Activated CD4-positive, alpha-beta T cell treated with anti-CD3 and anti-CD28 coated beads for 4 hours (primary cell): Measurements from ENCODE around the gene ATP2B2.
"Not testable (repeated sequence)": the region's sequence is repeated elsewhere in the genome, so short reads cannot be mapped to it uniquely, and the experiment has no call there.

Experiments
- DNase-seq, 2 donors: peaks; one replicate each; pipeline ENCODE4 v3.0.0-alpha.2; 2020

Gene ATP2B2

DNA sequence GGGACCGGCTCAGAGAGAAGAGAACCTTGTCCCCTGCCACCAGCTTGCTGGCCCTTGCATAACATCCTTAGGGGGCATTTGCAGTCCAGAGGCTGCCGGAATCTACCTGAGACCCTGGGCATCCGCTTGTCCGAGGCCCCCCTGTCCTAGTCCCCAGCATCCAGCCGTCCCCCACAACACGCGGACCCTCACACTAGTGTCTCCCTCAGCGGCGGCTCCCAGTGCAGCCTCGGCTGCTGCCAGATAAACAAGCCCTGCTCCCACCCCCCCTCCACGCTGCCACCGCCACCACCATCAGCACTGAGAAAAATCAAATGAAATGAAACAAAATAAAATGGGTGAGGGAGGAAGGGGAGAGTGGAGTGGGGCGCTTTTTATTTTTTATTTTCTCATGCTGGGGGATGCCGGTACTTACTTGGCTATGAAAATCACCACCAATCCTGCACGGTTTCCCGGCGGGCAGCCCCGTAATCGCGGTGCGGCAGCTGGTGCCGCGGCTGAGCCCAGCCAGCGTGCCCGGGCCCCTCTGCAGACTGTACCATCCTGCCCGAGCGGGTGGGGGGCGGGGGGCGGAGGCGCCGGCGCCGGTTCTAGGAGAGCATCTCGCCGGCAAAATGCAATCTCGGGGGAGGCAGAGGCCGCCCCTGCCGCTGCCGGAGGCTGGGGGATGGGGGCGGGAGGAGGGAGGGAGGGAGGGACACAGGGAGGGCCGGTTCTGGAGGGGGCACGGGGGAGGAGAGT, at the start of gene ATP2B2:
ATP2B2 (minus strand) TSS at position 537 of the 741 bp plus-strand sequence. CDS start 56,043 bp downstream, outside the sequence.
- DNase-seq, result no peak

DNA sequence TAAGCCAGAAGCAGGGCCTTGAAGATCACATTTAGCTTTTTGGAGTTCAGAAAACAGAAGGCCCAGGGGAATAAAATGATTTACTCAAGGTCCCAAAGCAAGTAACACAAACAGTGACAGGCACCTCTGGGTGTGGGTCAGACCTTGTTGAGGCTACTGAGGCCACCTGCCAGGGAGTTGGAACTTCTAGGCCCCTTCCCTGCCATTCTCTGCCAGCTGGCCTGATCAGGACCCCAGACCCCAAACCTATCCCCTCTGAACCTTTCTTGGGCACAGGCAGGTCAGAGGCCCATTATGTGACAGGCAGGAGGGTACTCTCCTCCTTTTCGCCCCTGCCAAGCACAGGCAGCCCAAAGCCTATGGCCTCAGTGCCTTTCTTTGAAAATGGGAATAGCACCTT, 49.4 kb upstream of the ATP2B2 start:
- no peak for DNase-seq

DNA sequence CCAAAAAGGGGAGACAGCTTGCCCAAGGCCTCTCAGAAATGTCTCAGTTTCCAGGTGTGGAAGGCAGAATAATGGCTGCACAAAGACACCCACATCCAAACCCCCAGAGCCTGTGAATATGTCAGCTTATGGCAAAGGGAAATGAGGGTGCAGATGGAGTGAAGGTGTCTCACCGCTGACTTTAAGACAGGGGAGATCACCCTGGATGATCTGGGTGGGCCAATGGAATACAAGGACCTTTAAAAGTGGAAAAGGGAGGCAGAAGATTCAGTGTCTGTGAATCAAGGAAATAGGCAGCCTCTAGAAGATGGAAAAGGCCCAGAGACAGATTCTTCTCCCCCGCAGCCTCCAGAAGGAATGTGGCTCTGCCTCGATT, 48.8 kb upstream of the ATP2B2 start:
- no peak for DNase-seq

DNA sequence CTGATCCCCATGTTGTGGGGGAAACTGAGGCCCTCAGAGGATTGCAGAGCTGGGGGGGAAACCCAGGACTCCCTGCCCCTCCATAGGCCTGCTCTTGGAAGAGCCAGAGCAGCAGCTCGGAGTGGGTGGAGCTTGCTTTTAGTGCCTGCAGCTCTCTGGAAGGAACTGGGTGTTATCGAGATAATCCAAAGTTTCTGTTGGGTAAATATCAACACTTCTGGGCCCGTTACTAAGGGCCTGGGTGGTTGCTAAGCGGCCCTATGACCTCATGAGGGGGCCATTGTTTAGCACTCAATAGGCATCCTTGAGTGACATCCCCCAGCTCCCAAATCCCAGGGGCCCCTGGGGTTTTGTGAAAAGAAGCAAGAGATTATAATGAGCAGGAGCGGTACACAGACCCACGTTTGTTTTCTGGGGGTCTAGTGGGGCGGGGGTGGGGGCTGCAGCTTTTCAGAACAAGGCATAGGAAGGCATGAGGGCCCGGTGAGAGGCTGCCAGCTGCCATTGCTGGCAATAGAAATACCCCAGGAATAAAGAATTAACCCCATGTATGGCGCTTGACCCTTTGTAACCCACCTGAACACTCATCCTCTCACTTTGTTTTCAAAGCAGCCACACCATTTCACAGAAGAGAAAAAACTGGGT, 48.3 kb upstream of the ATP2B2 start:
- no peak for DNase-seq

DNA sequence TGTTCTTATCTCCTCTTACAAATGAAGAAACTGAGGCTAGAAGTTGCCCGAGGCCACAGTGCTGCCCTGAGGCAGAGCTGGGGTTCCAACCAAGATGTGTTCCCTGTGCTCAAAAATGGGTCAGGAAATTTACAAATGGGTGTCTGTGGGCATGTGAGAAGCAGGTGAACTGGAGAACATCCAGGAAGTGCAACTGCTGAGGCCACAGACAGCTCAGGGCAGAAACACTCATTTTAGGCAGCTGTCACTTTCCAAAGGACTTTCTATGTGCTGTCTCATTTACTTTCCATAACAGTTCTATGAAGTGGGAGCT, 47.2 kb upstream of the ATP2B2 start:
- DNase-seq, result no peak

DNA sequence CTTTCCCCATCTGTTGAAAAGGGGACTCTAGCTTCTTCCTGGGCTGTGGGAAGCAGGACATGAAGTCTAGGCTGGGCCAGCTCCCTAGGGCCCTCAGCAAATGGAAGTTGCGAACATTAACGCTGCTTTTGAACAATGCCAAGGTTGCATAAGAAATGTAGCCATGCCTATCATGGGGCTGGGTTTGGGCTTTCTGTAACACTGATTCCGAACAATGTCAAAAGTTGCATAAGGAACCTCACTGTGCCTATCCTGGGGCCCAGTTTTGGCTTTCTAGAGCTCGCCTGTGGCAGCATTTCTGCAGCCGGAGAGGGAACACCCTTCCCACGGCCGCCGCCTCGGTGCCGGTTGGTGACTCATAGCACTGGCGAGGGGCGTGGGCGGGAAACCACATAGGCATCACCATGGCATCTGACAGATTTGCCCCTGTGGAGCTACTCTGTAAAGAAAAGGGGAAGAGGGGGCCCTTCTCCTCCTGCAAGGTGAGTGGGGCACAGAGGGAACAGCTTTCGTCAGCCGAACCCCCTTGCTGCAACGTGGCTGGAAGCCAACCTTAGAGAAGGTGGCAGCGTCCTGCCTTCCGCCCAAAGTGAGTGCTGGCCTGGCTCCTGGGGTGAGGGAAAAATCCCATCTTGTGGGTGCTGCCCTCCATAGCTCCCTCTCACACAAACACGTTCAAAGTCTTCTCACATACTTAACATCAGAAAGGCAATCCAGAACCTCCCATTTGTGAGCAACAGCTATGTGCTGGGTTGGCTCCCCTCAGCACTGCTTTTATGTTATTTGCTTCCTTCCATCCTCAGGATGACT, 46.6 kb upstream of the ATP2B2 start:
- DNase-seq, result peak; percentile 87 to 89

DNA sequence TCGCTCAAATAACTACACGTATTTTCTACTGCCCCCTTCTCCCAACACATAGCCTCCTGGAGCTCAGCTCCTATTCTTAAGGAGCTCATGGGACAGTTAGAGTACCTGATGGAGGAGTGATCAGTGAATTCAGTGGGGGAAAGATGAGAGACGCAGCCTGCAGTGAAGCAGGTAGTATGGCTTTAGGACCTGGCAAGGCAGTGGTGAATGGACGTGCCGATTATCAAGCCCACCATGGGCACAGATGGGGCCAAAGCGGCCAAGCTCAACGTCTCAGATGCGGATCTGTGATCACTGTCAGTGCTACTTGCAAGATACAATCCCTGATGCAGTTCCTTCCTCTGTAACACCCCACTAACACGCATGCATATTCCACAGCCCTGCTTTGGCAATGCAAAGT, 45.8 kb upstream of the ATP2B2 start:
- no peak for DNase-seq

DNA sequence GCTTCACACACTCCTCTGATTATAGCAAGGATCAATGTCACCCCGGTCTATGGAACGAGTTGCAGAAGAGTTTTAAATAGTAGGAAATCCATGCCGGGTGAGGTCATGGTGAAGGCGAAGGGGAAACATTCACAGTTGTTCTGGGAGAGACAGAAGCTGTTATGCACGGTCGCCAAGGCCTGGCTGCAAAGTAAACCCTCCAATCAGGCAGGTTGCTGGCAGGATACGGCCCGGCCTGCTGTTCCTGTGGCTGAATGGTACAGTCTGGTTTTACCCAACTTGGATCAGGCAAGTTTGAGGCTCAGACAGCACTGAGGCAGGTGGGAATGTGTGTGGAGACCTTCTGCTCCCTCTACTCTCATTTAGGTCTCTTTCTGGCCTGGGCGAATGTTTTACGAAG, 45.3 kb upstream of the ATP2B2 start:
- DNase-seq, result no peak

DNA sequence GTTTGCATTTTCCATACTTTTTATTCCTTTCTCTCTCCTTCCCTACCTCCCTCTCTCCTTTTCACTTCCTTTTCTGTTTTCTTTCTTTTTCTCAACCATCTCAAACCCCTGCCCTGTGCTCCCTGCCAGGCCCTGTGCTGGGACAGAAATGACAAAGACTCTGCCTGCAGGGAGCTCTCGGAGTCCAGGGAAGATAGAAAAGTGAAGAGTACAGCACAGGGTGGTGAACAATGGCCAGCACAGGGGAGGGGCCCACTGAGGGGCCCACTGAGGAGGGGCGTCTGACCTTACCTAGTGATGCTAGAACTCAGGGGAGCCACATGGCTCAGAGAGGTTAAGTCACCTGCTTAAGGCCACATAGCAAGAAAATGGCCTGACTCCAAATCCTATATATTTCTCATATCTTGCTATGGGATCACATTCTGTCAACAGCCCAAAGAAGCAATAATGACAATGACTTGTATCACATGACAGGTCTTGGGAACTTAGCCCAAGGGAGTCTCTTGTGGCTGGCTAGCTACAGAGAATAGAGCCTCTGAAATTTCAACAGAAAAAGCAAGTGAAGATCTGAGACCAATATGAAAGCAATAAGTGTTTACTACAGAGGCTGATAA, 44.3 kb upstream of the ATP2B2 start:
- no peak for DNase-seq

DNA sequence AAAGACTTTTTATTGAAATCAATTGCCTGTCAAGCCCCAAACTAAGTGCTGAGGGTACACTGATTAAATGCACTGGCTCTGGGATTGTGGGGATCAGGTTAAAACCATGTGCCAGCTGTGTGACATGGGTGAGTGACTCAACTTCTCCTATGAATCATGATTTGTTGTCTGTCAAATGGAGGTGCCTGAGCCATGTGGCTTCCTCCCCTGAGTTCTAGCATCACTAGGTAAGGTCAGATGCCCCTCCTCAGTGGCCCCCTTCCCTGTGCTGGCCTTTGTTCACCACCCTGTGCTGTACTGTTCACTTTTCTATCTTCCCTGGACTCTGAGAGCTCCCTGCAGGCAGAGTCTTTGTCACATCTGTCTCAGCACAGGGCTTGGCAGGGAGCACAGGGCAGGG, 43.6 kb upstream of the ATP2B2 start:
- peak; percentile 25 to 43 for DNase-seq

DNA sequence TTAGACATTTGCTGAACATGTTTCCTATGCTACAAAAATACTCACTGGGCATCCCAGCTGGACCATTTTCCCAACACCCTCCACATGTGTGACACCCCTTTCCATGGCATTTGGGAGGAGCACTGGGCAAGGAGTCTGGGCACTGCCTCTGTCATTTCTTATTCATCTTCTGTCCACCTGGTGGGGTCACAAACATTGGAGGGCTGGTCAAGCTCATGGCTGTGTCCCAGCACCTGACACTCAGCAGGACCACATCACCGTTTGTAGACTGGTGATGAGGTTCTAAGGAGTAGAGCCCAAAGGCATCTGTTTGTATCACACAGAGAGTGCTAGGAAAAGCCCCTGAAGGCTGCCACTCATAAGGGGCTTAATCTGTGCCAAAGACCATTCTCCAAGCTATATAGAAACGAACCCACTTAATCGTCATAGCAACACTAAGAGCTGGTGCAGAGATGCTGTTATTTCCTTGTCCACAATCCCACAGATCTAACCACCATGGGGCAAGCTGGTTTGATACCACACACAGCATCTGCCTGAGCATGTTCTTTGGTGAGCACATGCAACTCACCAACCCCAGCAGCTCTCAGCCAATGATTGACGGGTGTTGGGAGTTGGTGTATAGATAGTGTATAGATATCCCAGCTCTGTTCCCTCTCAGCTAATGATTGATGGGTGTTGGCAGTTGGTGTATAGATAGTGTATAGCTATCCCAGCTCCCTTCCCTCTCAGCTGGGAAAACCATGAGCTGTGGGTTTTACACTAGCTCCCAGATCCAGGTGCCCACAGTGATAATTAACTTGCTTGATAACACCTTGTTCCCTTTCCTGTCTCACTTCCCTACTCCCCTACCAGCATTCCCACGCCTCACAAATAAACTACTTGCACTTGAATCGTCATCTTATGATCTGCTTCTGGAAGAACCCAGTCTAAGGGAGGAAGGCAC, 42.7 kb upstream of the ATP2B2 start:
- DNase-seq, result no peak

DNA sequence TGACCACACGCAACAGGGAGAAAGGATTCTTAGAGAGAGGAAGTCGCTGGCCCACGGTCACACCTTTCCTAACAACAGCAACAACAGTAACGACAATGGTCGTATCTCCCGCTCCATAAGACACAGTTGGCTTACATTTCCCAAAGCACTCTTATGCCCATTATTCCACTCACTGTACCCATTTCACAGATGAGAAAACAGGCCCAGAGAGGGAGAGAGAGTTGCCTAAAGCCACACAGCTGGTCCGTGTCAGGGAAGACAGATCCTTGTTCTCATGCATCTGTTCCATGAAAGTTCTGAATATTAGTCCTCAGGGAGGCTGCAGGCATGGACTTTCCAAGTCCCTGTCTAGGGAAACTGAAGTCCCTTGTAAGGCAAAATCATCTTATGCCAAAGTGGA, 42.0 kb upstream of the ATP2B2 start:
- no peak for DNase-seq

DNA sequence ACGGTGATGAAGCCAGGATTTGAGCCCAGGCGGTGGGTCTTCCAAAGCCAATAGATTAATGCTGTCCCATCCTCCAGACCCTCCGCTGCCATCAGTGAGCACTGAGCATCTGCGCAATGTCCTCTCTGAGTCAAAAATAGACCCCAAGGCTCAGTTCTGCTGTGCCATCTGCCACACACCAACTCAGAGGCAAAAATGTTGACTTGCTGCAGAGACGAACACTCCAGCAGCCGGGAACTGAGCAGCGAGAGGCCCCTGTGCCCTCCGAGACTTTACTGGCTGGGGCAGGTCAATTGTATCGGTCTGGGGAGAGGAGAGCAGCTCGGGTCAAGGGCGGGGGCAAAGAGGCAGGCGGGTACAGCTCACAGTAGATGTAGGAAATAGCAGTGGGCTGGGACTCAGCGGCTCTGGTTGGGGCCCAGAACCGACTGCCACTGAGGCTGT, 41.5 kb upstream of the ATP2B2 start:
- no peak for DNase-seq

DNA sequence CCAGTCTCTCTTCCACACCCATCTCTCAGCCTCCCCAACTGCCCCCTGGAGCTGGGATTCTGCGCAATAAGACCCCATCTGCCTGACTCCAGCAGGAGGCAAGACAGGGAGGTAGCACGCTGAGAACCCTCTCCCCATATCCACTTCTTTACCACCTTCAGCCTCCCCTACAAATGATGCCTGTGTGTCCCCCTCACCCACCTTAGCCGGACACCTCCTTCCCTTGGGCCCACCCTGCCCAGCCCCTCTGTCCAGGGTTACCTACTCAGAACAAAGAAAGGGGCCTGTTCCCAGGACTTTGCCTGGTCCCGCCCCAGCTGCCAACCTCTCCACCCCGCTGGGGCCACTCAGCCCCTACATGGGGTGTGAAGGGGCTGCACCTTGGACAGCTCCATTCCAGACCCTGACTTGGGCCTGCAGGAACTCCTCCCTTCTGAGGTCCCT, 40.8 kb upstream of the ATP2B2 start:
- DNase-seq, result no peak

DNA sequence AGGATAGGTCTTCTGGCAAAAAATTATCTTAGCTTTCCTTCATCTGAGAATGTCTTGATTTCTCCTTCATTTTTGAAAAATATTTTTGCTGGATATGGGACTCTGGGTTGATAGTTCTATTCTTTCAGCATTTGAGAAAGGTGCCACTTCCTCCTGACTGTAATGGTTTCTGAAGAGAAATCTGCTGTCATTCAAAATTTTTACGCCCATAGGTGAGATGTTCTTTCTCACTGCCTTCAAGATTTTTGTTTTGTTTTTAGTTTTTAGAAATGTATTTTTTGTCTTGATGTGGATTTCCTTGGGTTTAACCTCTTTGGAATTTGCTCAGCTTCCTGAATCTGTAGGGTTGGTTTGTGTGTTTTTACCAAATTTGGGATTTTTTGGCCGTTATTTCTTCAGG, 37.1 kb upstream of the ATP2B2 start:
- DNase-seq, result no peak

DNA sequence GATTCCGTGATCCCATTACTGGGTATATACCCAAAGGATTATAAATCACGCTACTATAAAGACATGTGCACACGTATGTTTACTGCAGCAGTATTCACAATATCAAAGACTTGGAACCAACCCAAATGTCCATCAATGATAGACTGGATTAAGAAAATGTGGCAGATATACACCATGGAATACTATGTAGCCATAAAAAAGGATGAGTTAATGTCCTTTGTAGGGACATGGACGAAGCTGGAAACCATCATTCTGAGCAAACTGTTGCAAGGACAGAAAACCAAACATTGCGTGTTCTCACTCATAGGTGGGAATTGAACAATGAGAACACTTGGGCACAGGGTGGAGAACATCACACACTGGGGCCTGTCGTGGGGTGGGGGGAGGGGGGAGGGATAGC, 35.0 kb upstream of the ATP2B2 start:
- DNase-seq, result not testable (repeated sequence)

DNA sequence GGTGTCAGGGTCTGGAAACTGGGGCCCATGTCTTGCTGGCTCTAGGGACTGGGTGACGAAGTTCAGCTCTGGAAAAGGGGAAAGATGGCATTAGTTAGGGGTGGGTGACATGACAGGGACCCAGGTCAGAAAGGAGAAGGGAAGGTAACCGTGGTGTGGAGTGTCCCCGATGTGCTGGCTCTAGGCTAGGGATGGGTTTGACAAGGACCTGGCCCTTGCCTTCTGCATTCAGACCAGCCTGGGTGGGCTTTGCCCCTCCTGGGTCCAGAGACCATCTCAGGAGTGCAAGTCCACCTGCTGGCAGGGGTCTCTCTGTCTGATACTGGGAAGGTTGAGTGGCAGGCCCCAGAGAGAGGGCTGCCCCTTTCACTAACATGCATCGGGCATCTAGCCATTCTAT, 28.7 kb upstream of the ATP2B2 start:
- no peak for DNase-seq

DNA sequence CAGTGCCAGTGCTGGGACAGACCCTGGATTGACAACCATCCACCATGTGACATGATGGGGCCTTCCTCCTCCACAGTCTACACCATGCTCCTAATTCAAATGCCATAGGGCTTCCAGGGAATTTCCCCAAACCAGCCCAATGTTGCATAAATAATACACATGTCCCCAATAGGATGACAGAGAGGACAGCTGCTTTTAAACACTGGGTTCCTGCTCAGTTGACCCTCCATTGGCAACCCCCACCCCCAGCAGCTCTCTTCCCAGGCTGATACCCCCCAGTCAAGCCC, 28.3 kb upstream of the ATP2B2 start:
- no peak for DNase-seq

DNA sequence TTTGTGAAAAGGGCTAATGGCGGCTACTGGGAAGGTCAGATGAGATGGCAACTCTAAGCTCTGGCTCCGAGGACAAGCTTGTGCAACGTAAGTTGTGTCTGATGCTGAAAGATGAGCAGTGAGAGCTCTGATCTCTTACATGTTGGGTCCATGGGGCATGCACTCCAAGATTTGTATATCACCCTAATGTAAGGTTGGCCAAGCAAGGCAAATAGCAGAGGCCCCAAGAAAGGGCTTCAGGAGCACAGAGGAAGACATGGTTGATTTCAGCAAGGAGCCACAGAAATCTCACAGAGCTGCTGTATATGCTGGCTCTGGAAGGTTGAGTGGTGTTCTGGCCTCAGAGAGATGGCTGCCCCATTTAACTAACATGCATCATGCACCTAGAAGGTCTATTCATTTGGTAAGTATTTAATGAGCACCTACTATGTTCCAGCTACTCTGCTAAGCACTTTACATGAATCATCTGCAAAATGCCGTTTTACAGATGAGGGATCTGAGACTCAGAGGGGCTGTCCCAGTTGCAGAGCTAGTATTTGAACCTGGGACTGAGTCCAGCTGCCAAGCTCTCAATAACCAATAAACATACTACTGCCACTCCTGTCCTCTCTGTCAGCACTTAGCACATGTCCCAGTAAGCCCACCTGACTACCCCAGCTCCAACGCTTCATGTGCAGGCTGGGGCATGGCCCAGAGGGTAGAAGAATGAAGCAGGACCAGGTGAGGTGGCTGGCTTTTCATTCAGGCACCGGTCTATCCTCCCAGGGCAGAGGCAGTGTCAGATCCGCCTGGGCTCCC, 27.8 kb upstream of the ATP2B2 start:
- DNase-seq, result no peak

DNA sequence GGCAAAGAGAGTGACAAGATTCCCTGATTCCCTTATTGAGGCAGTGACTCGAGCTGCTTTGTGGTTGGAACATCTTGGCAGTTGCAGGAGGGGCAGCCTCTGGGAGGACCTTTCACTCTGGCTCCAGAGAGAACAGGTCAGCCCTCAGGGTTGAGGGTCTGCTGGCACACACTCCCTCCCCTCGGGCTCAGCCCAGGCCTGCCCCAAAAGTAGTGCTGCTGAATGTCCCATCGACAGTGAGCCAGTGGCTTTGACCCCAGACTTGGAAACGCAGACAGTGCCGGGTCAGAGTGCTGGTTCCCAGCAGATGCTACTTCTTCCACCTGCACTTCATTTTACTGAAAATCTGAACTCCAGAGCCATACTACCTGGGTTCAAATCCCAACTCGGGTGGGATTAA, 25.6 kb upstream of the ATP2B2 start:
- DNase-seq, result no peak

DNA sequence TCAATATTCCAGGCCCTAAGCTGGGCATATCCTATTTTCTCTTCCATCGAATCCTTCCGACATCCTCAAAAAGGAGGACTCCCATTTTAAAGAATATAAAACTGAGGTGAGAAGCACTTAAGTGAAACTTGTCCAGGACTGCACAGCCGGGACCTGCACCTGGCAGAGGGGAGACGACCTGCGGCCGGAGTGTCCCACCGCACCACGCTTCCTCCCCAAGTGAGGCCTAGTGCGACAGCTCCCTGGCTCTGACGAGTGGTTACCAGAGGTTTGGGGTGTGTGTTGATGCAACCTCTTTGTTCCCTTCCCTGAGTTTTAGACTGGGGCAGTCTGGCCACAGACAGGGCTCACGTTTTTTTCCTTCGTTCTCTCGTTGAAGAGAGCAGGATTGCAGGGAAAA, 24.9 kb upstream of the ATP2B2 start:
- no peak for DNase-seq

DNA sequence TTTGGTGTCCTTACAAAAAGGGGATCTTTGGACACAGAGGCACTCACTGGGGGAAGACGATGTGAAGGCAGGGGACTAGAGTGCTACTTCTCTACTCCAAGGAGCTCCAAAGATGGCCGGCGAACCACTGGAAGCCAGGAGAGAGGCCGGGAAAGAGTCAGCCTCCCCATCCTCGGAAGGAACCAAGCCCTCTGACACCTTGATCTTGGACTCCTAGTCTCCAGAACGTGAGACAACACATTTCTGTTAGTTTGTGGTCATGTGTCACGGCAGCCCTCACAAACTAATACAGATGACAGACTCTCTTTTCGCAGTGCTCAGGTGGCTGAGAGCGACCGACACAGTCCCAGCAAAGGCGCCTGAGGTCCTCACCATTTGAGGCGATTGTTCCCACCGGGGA, 24.4 kb upstream of the ATP2B2 start:
- DNase-seq, result no peak
